ENCODE data around the gene WWP2.
A peak's percentile ranks its signal among the peaks of the same experiment; 100 is the strongest.

The WWP2 gene

GRCh38 chr16:69761983-69762813 lies at the start of gene WWP2:
WWP2 (plus strand) TSS chr16:69762332; CDS start chr16:69787011, 24,679 bp downstream.
- Histone ChIP-seq H3K4me3 (peak within 1 kb of the TSS; percentile 81 to 99 (median 88)), H4K20me1 (peaks cover 0 to 38% (median 24%) of the 10 kb centered on the region in 11 experiments; a peak in 13 of 22 replicates), H3K9ac (peak within 1 kb of the TSS; percentile 83 to 95 (median 91)), H3K36me3 (peaks cover 0 to 16% (median 11%) of the 10 kb centered on the region in 11 experiments; a peak in 13 of 22 replicates), H3K27me3 (no peaks in the 10 kb centered on the region), H3K4me2 (peak within 1 kb of the TSS; percentile 78 to 95 (median 87)), H3K9me3 (replicated peaks in 1 of 11) (no peaks in the 10 kb centered on the region), H3K27ac (peak within 1 kb of the TSS; percentile 83 to 94 (median 88)), H3K4me1 (peaks cover 17 to 31% (median 25%) of the 10 kb centered on the region in 10 experiments)
- TF ChIP-seq Cebpa-rat (IDR thresholded peaks at IDR 0.05), result no peak

GRCh38 chr16:69712914-69713581 lies 49.1 kb upstream of the WWP2 start:
- H3K4me1 ChIP-seq, result no peaks in the 10 kb centered on the region
- H3K4me2 ChIP-seq, result no peak overlapping the region
- H3K9me3 ChIP-seq (replicated peaks in 1 of 11), result no peaks in the 10 kb centered on the region
- H3K4me3 ChIP-seq, result no peak overlapping the region
- peaks cover 0 to 12% (median 0%) of the 10 kb centered on the region in 11 experiments; a peak in 2 of 22 replicates for H4K20me1 ChIP-seq
- no peaks in the 10 kb centered on the region for H3K27me3 ChIP-seq
- H3K36me3 ChIP-seq, result peaks cover 22 to 95% (median 78%) of the 10 kb centered on the region in 11 experiments; a peak in 21 of 22 replicates
- H3K27ac ChIP-seq, result no peak overlapping the region
- no peak overlapping the region for H3K9ac ChIP-seq
- TF ChIP-seq Cebpa-rat (IDR thresholded peaks at IDR 0.05), result no peak

DNA sequence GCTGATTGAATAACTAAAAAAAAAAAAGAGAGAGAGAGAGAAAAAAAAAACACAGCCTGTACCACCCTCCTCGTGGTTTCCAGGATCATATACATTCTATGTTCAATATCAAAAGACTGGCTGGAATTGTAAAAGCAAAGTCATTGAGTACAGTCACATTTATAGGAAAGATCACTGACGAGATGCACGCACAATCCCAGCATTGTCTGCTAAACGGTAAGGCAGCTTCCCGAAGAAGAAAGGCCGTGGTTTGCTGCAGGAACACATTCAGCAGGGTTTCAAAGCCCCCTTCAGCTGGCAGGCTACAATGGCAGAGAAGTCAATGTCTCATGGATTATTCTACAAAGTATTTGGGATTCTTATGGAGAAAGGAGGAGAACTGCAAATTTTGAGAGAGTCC lies 45.1 kb upstream of the WWP2 start:
- no peak for TF ChIP-seq Cebpa-rat (IDR thresholded peaks at IDR 0.05)
- Histone ChIP-seq H3K4me3 (no peak overlapping the region), H3K4me1 (peaks cover 0 to under 1% (median 0%) of the 10 kb centered on the region in 10 experiments; a peak in 1 of 20 replicates), H3K9me3 (replicated peaks in 1 of 11) (no peaks in the 10 kb centered on the region), H3K4me2 (no peak overlapping the region), H4K20me1 (peaks cover 0 to 25% (median 0%) of the 10 kb centered on the region in 11 experiments; a peak in 1 of 22 replicates), H3K27ac (no peak overlapping the region), H3K36me3 (peaks cover 18 to 64% (median 57%) of the 10 kb centered on the region in 11 experiments; a peak in 21 of 22 replicates), H3K9ac (no peak overlapping the region), H3K27me3 (no peaks in the 10 kb centered on the region)

DNA sequence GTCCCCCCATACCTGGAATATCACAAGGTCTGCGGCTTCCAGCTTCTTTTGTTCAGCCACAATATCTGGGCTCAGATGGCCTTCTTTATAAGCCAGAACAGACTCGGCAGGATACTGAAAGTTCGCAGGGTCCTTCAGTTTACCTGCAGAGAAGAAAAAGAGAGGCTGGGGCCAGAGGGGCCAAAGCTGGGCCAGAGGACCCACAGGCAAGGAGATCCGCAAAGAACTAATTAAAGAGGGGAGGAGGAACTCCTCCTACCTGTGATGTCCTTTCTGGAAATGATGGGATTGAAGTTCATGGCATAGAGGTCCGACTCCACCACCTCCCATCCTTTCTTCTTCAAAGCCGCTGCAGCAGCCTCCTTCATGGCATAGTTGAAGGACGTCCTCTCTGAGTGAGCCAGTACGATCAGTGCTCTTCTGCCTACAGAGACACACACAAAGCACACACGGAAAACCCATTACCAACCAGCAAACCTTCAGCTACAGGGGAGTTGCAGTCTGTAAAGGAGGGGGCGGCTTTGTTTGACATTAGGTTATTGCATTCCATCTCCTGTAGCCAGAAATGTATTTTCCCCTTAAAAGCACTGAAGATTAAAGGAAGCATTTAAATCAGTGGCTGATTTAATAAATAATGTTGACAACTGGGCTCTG lies 43.9 kb upstream of the WWP2 start:
- Histone ChIP-seq H3K27me3 (no peaks in the 10 kb centered on the region), H3K9ac (no peak overlapping the region), H3K4me2 (no peak overlapping the region), H3K27ac (no peak overlapping the region), H3K36me3 (peaks cover 6 to 52% (median 45%) of the 10 kb centered on the region in 11 experiments; a peak in 20 of 22 replicates), H4K20me1 (peaks cover 0 to 25% (median 0%) of the 10 kb centered on the region in 11 experiments; a peak in 1 of 22 replicates), H3K9me3 (replicated peaks in 1 of 11) (no peaks in the 10 kb centered on the region), H3K4me1 (peaks cover 0 to 11% (median 2%) of the 10 kb centered on the region in 10 experiments; a peak in 5 of 20 replicates), H3K4me3 (no peak overlapping the region)
- TF ChIP-seq Cebpa-rat (IDR thresholded peaks at IDR 0.05), result no peak

DNA sequence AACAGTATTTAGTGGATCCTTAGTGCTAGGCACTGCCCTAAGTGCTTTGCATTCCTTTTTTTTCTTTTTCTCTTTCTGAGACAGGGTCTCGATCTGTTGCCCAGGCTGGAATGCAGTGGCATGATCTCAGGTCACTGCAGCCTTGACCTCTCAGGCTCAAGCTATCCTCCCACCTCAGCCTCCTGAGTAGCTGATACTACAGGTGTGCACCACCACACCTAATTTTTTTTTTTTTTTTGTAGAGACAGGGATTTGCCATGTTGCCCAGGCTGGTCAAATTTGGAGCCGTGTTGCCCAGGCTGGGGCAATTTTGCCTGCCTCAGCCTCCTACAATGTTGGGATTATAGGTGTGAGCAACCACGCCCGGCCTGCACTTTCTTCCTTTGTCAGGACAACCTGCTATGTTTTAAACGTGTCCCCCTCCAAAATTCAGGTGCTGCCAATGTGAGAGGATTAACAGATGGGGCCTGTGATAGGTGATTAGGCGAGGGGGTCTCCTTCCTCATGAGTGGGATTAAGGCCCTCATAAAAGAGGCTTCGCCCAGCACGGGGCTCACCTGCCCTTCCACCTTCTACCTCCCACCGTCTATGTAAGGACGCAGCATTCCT lies 41.2 kb upstream of the WWP2 start:
- H3K36me3 ChIP-seq, result peaks cover 0 to 27% (median 24%) of the 10 kb centered on the region in 11 experiments; a peak in 19 of 22 replicates
- H3K4me1 ChIP-seq, result peaks cover 10 to 30% (median 20%) of the 10 kb centered on the region in 10 experiments
- H3K9me3 ChIP-seq (replicated peaks in 1 of 11), result no peaks in the 10 kb centered on the region
- H3K4me3 ChIP-seq, result no peak overlapping the region
- no peak overlapping the region for H3K27ac ChIP-seq
- TF ChIP-seq Cebpa-rat (IDR thresholded peaks at IDR 0.05), result no peak
- no peaks in the 10 kb centered on the region for H3K27me3 ChIP-seq
- no peak overlapping the region for H3K9ac ChIP-seq
- no peak overlapping the region for H3K4me2 ChIP-seq
- peaks cover 0 to 25% (median 0%) of the 10 kb centered on the region in 11 experiments; a peak in 1 of 22 replicates for H4K20me1 ChIP-seq

GRCh38 chr16:69721441-69721957 lies 40.6 kb upstream of the WWP2 start:
- Histone ChIP-seq H3K4me3 (no peak overlapping the region), H3K4me1 (peaks cover 13 to 32% (median 22%) of the 10 kb centered on the region in 10 experiments), H3K27ac (no peak overlapping the region), H3K36me3 (peaks cover 0 to 21% (median 19%) of the 10 kb centered on the region in 11 experiments; a peak in 19 of 22 replicates), H3K9ac (no peak overlapping the region), H3K9me3 (replicated peaks in 1 of 11) (no peaks in the 10 kb centered on the region), H4K20me1 (peaks cover 0 to 25% (median 0%) of the 10 kb centered on the region in 11 experiments; a peak in 1 of 22 replicates), H3K27me3 (no peaks in the 10 kb centered on the region), H3K4me2 (no peak overlapping the region)
- no peak for TF ChIP-seq Cebpa-rat (IDR thresholded peaks at IDR 0.05)

DNA sequence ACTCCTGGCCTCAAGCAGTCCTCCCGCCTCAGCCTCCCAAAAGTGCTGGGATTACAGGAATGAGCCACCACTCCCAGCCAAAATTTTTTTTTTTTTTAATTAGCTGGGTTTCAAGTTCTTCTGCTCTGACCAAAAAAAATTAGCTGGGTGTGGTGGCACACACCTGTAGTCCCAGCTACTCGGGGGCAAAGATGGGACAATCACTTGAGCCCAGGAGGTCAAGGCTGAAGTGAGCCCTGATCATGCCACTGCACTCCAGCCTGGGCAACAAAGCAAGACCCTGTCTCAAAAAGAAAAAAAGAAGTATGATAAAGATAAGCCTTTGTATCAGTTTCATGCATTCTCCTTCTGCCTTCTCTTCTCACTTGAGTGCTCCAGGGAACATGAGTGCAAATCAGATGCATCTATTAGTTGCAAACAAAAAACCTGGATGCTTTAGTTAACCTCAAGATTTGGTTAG lies 37.7 kb upstream of the WWP2 start:
- peak overlapping the region in 2 of 11 experiments; percentile 24 to 88; a peak in 3 of 22 replicates for H3K9ac ChIP-seq
- peaks cover 0 to 18% (median 0%) of the 10 kb centered on the region in 11 experiments; a peak in 1 of 22 replicates for H4K20me1 ChIP-seq
- no peak for TF ChIP-seq Cebpa-rat (IDR thresholded peaks at IDR 0.05)
- H3K4me1 ChIP-seq, result peaks cover 31 to 55% (median 45%) of the 10 kb centered on the region in 10 experiments
- H3K4me2 ChIP-seq, result peak overlapping the region in 7 of 11 experiments; percentile 76 to 95 (median 87); a peak in 12 of 22 replicates
- H3K36me3 ChIP-seq, result no peaks in the 10 kb centered on the region
- H3K27ac ChIP-seq, result peak overlapping the region in 6 of 11 experiments; percentile 78 to 98 (median 94); a peak in 9 of 22 replicates
- no peaks in the 10 kb centered on the region for H3K9me3 ChIP-seq (replicated peaks in 1 of 11)
- no peaks in the 10 kb centered on the region for H3K27me3 ChIP-seq
- H3K4me3 ChIP-seq, result no peak overlapping the region

Measured in BLaER1 treated with 17β-estradiol and CSF1 and Interleukin-3, amounts not matched to agents 10 nM and 100 nM (cell line).